ENCODE data around the gene RNF144A.

Gene RNF144A

DNA sequence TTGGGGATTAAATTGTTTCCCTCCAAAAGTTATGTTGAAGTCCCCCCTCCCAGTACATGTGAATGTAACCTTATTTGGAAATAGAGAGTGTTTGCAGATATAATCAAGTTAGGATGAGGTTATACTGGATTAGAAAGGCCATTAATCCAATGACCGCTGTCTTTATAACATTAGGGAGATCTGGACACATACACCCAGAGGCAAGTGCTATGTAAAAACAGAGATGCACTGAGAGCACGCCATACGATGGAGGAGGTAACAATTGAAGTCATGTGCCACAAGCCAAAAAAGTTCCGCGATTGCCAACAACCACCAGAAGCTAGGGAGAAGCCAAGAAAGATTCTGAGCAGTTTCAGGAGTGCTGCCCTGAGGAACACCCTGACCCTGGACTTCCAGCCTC lies 153.3 kb downstream of the RNF144A start:
- Histone ChIP-seq H3K36me3 (ENCODE audit: insufficient read depth, low read length) (no peaks in the 10 kb centered on the region), H3K4me3 (ENCODE audit: low read depth in 1 of 2, low read length in 2 of 2) (no peak overlapping the region), H3K27ac (ENCODE audit: low read depth, low read length) (no peak overlapping the region), H3K9me3 (ENCODE audit: low read length) (no peaks in the 10 kb centered on the region), H3K4me1 (ENCODE audit: insufficient read depth, low read length) (no peaks in the 10 kb centered on the region), H3K27me3 (ENCODE audit: control insufficient read depth in 1 of 2, insufficient read depth in 2 of 2, low read length in 2 of 2) (no peaks in the 10 kb centered on the region), H3K9ac (ENCODE audit: low read length) (no peak overlapping the region)

DNA sequence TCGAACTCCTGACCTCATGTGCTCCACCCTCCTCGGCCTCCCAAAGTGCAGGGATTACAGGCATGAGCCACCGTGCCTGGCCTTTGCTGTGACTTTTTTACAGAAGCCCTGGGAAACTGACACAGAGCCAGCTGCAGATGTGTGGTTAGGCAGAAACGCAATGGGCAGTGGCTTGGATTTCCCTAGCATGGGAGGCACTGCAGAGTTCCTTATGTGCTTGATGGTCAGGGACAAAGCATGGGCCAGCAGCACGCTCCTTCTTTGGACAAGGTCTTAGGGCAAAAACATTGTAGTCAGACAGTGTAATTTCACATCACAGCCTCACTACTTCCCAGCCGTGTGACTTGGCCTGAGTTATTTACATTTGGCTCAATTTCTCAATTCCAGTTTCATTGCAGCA lies 153.9 kb downstream of the RNF144A start:
- H3K4me3 ChIP-seq (ENCODE audit: low read depth in 1 of 2, low read length in 2 of 2) = no peak overlapping the region
- H3K9ac ChIP-seq (ENCODE audit: low read length) = no peak overlapping the region
- no peak overlapping the region for H3K27ac ChIP-seq (ENCODE audit: low read depth, low read length)
- H3K4me1 ChIP-seq (ENCODE audit: insufficient read depth, low read length) = no peaks in the 10 kb centered on the region
- H3K9me3 ChIP-seq (ENCODE audit: low read length) = no peaks in the 10 kb centered on the region
- H3K36me3 ChIP-seq (ENCODE audit: insufficient read depth, low read length) = no peaks in the 10 kb centered on the region
- H3K27me3 ChIP-seq (ENCODE audit: control insufficient read depth in 1 of 2, insufficient read depth in 2 of 2, low read length in 2 of 2) = no peaks in the 10 kb centered on the region

DNA sequence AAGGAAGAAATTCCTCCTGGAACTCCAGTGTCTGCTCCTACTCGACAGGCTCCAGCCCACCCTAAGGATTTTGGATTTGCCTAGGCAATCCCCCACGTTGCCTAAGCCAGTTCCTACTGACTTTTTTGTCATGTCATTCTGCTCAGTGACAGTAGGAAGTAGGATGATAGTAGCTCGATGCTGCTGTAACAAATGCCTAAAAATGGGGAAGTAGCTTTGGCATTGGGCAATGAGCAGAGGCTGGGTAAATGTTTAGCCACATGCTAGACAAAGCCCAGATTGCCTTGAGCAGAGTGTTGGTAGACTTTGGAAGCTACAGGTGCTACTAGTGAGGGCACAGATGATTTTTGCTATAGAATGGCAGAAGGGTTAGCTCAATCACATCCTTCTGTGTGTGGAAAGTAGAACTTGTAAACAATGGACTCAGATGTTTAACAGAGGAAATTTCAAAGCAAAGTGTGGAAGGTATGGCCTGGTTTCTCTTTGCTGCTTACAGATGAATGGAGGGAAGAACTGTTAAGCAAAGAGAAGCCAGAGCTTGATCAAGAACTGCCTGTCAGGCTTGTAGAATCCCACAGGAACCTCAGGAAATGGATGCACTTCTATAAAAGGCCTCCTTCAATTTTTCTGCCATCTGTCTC lies 154.8 kb downstream of the RNF144A start:
- Histone ChIP-seq H3K4me1 (ENCODE audit: insufficient read depth, low read length) (no peaks in the 10 kb centered on the region), H3K9me3 (ENCODE audit: low read length) (no peaks in the 10 kb centered on the region), H3K4me3 (ENCODE audit: low read depth in 1 of 2, low read length in 2 of 2) (no peak overlapping the region), H3K27ac (ENCODE audit: low read depth, low read length) (no peak overlapping the region), H3K27me3 (ENCODE audit: control insufficient read depth in 1 of 2, insufficient read depth in 2 of 2, low read length in 2 of 2) (no peaks in the 10 kb centered on the region), H3K9ac (ENCODE audit: low read length) (no peak overlapping the region), H3K36me3 (ENCODE audit: insufficient read depth, low read length) (no peaks in the 10 kb centered on the region)

DNA sequence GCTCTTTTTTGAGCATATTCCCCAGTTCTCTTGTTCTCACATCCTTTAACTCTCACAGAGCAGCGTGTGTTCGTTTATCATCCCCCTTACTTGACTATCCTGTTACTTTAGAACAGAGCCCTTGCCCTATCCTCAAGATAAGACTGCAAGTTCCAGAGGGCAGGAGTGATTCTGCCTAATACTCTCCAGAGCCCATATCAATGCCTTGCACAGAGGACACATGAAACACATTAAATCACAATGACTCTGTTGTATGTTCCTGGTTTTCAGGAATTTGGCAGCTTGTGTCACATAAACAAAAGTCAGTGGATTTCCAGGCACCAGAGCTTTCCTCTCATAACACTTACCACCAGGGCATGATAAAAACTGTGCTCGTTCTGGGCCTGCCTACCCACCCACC lies 156.7 kb downstream of the RNF144A start:
- Histone ChIP-seq H3K36me3 (ENCODE audit: insufficient read depth, low read length) (no peaks in the 10 kb centered on the region), H3K9ac (ENCODE audit: low read length) (no peak overlapping the region), H3K4me1 (ENCODE audit: insufficient read depth, low read length) (no peaks in the 10 kb centered on the region), H3K27me3 (ENCODE audit: control insufficient read depth in 1 of 2, insufficient read depth in 2 of 2, low read length in 2 of 2) (no peaks in the 10 kb centered on the region), H3K27ac (ENCODE audit: low read depth, low read length) (no peak overlapping the region), H3K4me3 (ENCODE audit: low read depth in 1 of 2, low read length in 2 of 2) (no peak overlapping the region), H3K9me3 (ENCODE audit: low read length) (no peaks in the 10 kb centered on the region)

DNA sequence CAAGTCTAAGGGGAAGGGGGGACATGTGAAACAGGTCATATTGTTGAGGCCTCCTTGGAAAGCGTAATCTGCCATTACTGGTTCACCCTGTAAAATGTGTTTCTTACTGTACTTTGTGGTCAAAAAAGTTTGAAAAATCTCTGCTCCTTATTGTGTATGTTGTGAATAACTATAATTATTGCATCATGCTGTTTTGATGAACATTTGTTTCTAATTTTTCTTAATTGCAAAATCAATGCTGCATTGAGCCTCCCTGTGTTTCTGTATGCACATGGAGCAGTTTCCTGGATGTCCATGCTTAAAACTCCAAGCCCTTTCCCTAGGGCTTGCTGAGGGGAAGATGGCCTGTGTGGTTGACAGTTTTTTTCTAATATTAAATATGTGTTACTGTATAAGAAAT lies 158.6 kb downstream of the RNF144A start:
- Histone ChIP-seq H3K9ac (ENCODE audit: low read length) (no peak overlapping the region), H3K27me3 (ENCODE audit: control insufficient read depth in 1 of 2, insufficient read depth in 2 of 2, low read length in 2 of 2) (no peaks in the 10 kb centered on the region), H3K4me1 (ENCODE audit: insufficient read depth, low read length) (no peaks in the 10 kb centered on the region), H3K4me3 (ENCODE audit: low read depth in 1 of 2, low read length in 2 of 2) (no peak overlapping the region), H3K36me3 (ENCODE audit: insufficient read depth, low read length) (no peaks in the 10 kb centered on the region), H3K9me3 (ENCODE audit: low read length) (no peaks in the 10 kb centered on the region), H3K27ac (ENCODE audit: low read depth, low read length) (no peak overlapping the region)

DNA sequence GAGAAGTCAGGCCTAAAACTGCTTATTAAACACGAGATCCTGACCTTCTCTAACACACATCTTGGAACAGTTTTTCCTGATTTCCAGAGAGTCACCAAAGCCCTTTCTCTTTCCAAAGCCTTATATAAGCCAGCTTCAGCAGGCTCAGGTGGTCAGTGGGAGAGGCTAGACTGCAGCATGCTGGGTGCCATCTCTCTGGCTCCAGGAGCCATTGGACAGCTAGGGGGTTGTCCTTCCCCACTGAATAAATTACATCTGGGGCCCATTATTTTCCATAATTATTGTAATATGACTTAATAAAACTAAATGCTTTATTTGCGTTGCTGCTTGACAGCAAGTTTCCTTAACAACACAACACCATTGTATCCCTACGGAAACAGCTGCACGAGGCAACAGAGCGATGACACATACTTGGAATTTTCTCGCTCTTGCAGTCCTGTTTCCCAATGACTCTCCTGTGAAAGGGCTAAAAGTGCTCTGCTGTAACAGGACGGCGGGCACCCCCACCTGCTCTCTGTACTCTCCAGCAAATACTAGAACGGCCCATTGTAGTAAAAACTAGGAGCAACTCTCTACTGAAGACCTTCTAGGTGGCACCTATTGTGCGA lies 160.6 kb downstream of the RNF144A start:
- H3K27ac ChIP-seq (ENCODE audit: low read depth, low read length) = no peak overlapping the region
- no peaks in the 10 kb centered on the region for H3K36me3 ChIP-seq (ENCODE audit: insufficient read depth, low read length)
- no peak overlapping the region for H3K9ac ChIP-seq (ENCODE audit: low read length)
- no peak overlapping the region for H3K4me3 ChIP-seq (ENCODE audit: low read depth in 1 of 2, low read length in 2 of 2)
- no peaks in the 10 kb centered on the region for H3K9me3 ChIP-seq (ENCODE audit: low read length)
- no peaks in the 10 kb centered on the region for H3K4me1 ChIP-seq (ENCODE audit: insufficient read depth, low read length)
- no peaks in the 10 kb centered on the region for H3K27me3 ChIP-seq (ENCODE audit: control insufficient read depth in 1 of 2, insufficient read depth in 2 of 2, low read length in 2 of 2)

DNA sequence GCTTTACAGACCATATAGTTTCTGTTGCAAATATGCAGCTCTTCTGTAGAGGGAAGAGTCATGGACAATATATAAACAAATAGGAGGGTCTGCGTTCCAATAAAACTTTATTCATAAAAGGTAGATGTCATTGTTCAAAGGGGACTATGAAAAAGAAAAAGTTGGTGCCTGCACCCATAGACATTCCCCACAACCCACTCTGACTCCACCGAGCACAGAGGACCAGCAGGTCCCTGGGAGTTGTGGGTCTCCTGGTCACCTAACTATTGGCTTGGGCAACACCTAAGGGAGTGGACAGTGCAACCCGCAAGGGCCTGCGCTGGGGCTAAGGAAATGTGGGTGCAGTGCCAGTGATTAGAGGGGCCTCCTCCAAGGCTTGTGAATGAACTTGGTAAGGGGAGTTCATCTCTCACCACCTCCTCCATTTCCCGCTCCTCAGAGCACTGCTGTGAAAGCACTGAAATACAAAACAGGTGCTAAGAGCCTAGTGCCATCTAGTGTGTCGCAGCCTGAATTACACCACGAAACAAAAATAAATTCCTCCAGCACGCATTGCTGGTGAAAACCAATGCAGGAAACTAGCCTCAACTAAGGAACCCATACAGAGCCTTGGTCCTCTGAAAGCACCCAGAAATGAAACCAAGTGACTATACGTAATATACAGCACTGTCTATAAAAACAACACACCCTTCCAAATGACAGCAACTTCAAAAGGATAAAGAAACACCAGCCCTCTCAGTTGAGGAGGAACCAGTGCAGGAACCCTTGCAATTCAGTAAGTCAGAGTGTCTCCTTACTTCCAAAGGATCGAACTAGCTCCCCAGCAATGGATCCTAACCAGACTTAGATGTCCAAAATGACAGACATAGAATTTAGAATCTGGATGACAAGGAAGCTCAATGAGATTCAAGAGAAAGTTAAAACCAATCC lies 166.6 kb downstream of the RNF144A start:
- no peak overlapping the region for H3K4me3 ChIP-seq (ENCODE audit: low read depth in 1 of 2, low read length in 2 of 2)
- H3K27me3 ChIP-seq (ENCODE audit: control insufficient read depth in 1 of 2, insufficient read depth in 2 of 2, low read length in 2 of 2) = no peaks in the 10 kb centered on the region
- no peaks in the 10 kb centered on the region for H3K4me1 ChIP-seq (ENCODE audit: insufficient read depth, low read length)
- H3K9ac ChIP-seq (ENCODE audit: low read length) = no peak overlapping the region
- H3K36me3 ChIP-seq (ENCODE audit: insufficient read depth, low read length) = no peaks in the 10 kb centered on the region
- H3K9me3 ChIP-seq (ENCODE audit: low read length) = peaks cover 3% of the 10 kb centered on the region
- H3K27ac ChIP-seq (ENCODE audit: low read depth, low read length) = no peak overlapping the region

DNA sequence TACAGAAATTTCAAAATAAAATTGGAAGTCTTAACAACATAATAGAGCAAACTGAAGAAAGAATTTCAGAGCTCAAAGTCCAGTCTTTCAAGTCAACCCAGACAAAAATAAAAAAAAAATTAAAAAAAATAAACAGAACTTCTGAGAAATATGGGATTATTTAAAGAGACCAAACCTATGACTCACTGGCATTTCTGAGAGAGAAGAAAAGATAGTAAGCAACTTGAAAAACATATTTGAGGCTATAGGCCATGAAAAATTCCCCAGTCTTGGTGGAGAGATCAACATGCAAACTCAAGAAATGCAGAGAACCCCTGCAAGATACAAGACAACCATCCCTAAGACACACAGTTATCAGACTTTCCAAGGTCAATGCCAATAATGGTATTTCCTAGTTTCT lies 167.4 kb downstream of the RNF144A start:
- Histone ChIP-seq H3K9me3 (ENCODE audit: low read length) (peaks cover 3% of the 10 kb centered on the region), H3K27me3 (ENCODE audit: control insufficient read depth in 1 of 2, insufficient read depth in 2 of 2, low read length in 2 of 2) (no peaks in the 10 kb centered on the region), H3K27ac (ENCODE audit: low read depth, low read length) (no peak overlapping the region), H3K9ac (ENCODE audit: low read length) (no peak overlapping the region), H3K4me1 (ENCODE audit: insufficient read depth, low read length) (no peaks in the 10 kb centered on the region), H3K4me3 (ENCODE audit: low read depth in 1 of 2, low read length in 2 of 2) (no peak overlapping the region), H3K36me3 (ENCODE audit: insufficient read depth, low read length) (no peaks in the 10 kb centered on the region)

DNA sequence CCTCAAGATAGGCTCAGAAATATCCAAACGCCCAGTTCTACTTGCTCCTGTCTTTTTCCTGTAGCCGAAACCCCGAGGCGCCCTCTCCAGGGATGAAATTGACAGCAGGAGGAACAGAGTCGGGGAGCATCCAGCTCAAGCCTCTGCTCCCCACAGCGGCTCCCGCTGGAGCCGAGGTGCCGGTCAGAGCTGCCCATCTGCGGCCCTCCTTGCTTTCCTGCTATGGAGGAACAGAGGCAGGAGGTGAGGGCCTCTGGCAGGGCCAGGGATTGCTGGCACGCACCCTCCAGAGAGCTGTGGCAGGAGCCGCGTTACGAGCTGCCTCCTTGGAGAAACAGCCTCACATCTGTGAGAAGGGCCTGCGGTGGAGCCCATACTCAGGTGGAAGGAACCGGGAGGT lies 172.1 kb downstream of the RNF144A start:
- Histone ChIP-seq H3K27me3 (ENCODE audit: control insufficient read depth in 1 of 2, insufficient read depth in 2 of 2, low read length in 2 of 2) (no peaks in the 10 kb centered on the region), H3K36me3 (ENCODE audit: insufficient read depth, low read length) (no peaks in the 10 kb centered on the region), H3K27ac (ENCODE audit: low read depth, low read length) (no peak overlapping the region), H3K9ac (ENCODE audit: low read length) (no peak overlapping the region), H3K4me1 (ENCODE audit: insufficient read depth, low read length) (no peaks in the 10 kb centered on the region), H3K4me3 (ENCODE audit: low read depth in 1 of 2, low read length in 2 of 2) (no peak overlapping the region), H3K9me3 (ENCODE audit: low read length) (no peaks in the 10 kb centered on the region)

DNA sequence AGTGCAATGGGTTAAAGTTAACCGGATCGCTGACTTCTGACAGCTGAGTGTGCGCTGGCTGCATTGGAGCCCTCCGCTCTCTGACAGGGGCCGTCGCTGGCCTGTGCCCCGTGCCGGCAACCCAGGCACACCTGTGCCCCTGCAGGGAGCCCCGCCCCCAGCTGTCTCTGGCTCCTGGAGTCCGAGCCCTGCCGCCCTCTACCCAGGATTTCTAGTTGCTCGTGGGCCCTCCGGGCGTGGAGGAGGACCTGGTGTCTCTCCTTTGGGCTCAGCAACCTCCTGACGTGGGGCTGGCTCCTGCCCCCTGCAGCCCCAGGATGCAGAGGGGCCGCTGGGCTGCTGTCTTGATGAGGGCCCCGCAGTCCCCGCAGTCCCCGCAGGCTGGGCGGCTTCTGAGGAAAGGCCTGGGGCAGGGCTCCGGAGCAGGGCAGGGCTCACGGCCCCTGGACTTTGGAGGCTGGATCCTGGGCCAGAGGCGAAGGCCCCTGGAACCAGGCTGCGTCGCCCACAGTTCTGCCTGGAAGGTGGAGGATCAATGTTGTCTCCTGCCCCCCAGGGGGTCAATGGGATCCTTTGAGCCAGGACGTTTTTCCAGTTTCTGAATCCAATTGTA lies 172.8 kb downstream of the RNF144A start:
- no peaks in the 10 kb centered on the region for H3K9me3 ChIP-seq (ENCODE audit: low read length)

DNA sequence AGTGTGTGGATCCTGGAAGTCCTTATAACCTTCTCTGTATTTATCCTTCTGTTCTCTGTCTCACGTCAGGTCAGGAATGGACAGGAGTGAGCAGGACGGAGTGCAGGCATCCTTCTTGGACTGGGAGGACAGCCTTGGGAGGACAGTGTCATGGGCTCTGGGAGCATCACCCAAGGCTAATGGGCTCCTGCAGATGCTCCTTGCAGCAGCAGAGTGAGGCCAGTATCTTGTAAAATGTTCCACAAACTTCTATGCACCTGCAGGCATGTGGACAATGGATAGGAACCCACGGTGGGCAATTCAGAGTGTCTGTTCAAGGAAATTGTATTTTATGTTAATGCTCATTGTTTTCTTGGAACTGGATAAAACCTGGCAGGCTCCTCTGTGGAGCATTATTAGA lies 176.2 kb downstream of the RNF144A start:
- Histone ChIP-seq H3K9me3 (ENCODE audit: low read length) (no peaks in the 10 kb centered on the region), H3K9ac (ENCODE audit: low read length) (no peak overlapping the region), H3K4me1 (ENCODE audit: insufficient read depth, low read length) (peaks cover 6% of the 10 kb centered on the region), H3K4me3 (ENCODE audit: low read depth in 1 of 2, low read length in 2 of 2) (no peak overlapping the region), H3K36me3 (ENCODE audit: insufficient read depth, low read length) (no peaks in the 10 kb centered on the region), H3K27me3 (ENCODE audit: control insufficient read depth in 1 of 2, insufficient read depth in 2 of 2, low read length in 2 of 2) (no peaks in the 10 kb centered on the region), H3K27ac (ENCODE audit: low read depth, low read length) (no peak overlapping the region)

More for the DNA sequence above, 172.8 kb downstream of the RNF144A start:
- Histone ChIP-seq H3K9ac (ENCODE audit: low read length) (no peak overlapping the region), H3K36me3 (ENCODE audit: insufficient read depth, low read length) (no peaks in the 10 kb centered on the region), H3K4me1 (ENCODE audit: insufficient read depth, low read length) (no peaks in the 10 kb centered on the region), H3K4me3 (ENCODE audit: low read depth in 1 of 2, low read length in 2 of 2) (no peak overlapping the region), H3K27me3 (ENCODE audit: control insufficient read depth in 1 of 2, insufficient read depth in 2 of 2, low read length in 2 of 2) (no peaks in the 10 kb centered on the region), H3K27ac (ENCODE audit: low read depth, low read length) (no peak overlapping the region)

All from muscle layer of colon (tissue), 2 donors.